ENCODE data around the gene SERTAD4.
"Not testable (repeated sequence)": the region's sequence is repeated elsewhere in the genome, so short reads cannot be mapped to it uniquely, and the experiment has no call there.

Gene SERTAD4

DNA sequence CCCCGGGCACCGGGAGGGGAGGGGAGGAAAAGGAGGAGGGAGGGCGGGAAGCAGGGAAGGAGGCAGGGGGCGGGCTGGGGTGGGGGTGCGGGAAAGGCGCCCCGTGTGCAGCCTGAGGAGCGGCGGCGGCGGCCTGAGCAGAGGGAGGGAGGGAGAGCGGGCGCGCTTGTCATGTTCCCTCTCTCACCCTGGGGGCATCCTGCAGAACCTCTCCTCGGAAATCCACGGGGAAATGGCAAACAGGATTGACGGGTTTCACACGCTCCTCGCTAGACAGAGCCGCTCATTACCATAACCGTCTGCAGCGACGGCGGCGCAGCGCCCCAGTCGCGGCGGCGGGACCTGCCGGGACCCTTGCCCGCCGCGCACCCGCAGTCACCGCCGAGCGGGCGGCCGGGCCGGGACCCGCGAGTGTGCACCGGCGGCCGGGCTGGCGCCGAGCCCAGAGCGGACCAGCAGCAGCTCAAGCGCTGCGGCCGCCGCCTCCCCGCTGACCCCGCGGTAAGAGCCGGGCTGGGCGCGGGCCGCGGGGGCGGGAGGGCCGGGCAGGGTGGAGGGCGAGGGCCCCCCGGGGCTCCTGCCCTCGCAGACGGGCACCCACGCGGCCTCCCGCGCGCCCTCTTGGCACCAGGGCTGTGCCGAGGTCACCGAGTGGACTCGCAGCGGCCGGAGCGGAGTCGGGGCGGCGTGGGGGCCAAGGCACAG is at the start of gene SERTAD4:
TSS of gene SERTAD4 (plus strand) at position 286 of the 705 bp plus-strand sequence. CDS start 5,165 bp downstream, outside the sequence.
- no peak for DNase-seq (ENCODE audit: low read depth)

DNA sequence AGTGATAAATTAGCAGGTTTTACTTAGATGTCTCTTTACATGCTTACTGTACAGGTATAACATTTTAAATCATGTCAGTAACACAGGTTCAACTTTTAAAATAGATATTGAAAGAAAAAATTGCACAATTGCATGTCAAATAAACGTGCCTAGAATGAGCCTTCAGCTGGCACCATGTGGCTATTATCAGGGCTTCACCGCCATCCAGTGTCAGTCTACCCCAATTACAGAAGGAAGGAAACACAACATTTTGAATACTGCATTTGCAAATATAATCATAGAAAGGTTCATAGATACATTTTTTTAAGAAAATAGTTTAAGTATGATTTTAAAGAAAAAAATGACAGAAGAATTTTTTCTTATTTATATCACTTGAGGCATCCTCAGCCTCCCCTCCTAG is 47.5 kb upstream of the SERTAD4 start:
- DNase-seq (ENCODE audit: low read depth), result no peak

GRCh38 chr1:210187849-210188606 is 44.6 kb upstream of the SERTAD4 start:
- DNase-seq (ENCODE audit: low read depth), result not testable (repeated sequence)

GRCh38 chr1:210189426-210189825 is 43.2 kb upstream of the SERTAD4 start:
- DNase-seq (ENCODE audit: low read depth), result no peak

GRCh38 chr1:210195635-210196160 is 36.9 kb upstream of the SERTAD4 start:
- no peak for DNase-seq (ENCODE audit: low read depth)

DNA sequence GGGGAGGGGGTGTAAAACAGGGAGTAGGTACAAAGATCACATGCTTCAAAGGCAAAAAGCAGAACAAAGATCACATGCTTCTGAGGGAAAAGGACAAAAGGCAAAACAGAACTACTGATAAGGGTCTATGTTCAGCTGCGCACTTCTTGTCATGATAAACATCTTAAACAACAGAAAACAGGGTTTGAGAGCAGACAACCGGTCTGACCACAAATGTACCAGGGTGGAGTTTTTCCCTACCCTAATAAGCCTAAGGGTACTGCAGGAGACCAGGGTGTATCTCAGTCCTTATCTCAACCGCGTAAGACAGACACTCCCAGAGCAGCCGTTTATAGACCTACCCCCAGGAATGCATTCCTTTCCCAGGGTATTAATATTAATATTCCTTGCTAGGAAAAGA is 36.3 kb upstream of the SERTAD4 start:
- DNase-seq (ENCODE audit: low read depth), result not testable (repeated sequence)

DNA sequence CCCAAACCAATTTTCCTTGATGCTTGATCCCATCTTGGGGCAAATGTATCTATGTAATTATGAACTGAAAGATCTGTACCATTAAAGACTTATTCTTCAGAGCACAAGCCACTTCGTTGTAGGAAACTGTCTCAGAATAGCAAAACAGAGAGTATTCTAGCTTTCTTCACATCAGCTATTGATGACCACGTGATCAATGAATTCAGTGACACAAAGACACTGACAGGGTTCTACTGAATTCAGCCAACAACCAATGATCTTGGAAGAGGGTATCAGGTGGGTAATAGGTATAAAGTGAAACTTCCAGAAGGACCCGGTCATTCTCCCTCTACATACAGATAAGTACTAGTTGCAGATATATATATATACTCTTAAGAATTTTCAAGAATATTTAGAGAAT is 33.8 kb upstream of the SERTAD4 start:
- no peak for DNase-seq (ENCODE audit: low read depth)

GRCh38 chr1:210200124-210200736 is 32.4 kb upstream of the SERTAD4 start:
- no peak for DNase-seq (ENCODE audit: low read depth)

- no peak for DNase-seq (ENCODE audit: low read depth)
Measured at GRCh38 chr1:210201681-210202080, 30.9 kb upstream of the SERTAD4 start.

DNA sequence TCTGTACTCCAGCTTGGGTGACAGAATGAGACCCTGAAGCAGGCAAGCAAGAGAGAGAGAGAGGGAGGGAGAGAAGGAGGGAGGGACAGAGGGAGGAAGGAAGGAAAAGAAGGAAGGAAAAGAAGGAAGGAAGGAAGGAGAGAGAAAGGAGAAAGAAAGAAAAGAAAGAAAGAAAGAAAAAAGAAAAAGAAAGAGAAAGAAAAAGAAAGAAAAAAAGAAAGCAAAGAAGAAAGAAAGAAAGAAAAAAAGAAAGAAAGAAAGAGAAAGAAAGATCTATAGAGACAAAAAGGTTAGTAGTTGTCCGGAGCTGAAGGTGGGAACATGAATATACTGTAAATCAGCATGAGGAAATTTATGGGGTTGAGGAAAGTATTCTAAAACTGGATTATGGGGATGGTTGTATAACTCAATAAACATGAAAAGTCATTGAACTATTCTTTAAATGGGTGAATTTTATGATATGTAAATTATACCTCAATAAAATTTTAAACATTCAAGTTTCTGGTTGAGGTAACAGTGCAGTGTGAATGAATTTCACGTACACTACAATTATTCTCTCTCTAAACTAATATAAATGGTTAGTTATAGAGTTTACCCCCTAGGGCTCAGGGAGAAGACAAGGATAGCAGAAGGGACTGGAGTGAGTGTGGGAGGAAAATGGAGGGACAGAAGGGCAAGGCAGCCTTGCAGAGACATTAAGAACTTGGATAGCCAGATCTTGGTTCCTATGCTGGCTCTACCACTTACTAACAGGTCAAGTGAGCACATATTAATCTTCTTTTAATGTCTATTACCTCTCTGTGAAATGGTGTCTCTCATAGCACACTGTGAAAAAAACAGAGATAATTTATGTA is 24.8 kb upstream of the SERTAD4 start:
- no peak for DNase-seq (ENCODE audit: low read depth)

GRCh38 chr1:210213335-210213734 is 19.3 kb upstream of the SERTAD4 start:
- no peak for DNase-seq (ENCODE audit: low read depth)

- no peak for DNase-seq (ENCODE audit: low read depth)
Measured at GRCh38 chr1:210214573-210215409, 17.8 kb upstream of the SERTAD4 start.

GRCh38 chr1:210217482-210217881 is 15.1 kb upstream of the SERTAD4 start:
- DNase-seq (ENCODE audit: low read depth), result no peak

DNA sequence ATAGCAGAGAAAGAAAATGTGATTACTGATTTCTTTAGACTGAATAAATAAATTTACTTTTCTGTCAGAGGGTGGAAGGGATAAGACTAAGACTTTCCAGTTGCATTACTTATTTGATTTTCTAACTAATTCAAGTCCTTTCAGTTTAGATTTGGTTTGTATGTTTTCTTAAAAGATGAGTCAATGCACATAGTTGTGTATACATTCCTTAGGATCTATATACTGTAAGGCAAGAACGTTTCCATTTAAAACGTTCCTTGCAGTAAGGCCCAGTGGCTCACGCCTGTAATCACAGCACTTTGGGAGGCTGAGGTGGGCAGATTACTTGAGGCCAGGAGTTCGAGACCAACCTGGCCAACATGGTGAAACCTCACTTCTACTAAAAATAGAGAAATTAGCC is 14.5 kb upstream of the SERTAD4 start:
- DNase-seq (ENCODE audit: low read depth), result no peak

GRCh38 chr1:210222340-210223006 is 10.1 kb upstream of the SERTAD4 start:
- no peak for DNase-seq (ENCODE audit: low read depth)

DNA sequence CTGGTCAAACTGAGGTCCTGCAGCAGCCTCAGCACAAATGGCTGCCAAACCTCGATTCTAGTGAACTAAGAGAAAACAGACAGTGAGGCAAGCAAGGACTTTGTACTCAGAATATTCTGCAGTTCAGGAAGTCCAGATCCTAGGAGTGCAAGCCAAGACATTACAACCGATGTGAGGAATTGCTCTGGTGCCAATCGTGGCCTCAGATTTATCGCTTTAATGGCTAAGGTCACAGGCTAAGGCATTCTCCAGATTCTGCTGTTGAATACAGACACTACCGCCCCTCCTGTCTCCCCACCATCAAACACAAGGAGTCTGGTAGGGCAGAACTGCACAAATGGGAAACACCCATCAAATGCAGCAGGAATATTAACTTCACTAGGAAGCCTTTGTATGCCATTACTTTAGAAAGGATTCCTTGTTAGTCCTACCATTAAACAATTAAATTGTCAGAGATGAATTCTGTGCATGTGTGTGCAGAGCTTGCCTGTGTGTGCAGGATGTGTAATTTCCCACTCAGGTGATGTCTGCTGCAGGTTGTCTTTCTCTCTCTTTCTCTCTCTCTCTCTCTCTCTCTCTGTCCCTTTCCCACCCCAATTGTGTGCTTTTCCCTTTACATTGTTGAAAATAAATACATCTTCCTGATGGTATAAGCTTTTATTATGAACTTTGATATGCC is 9.2 kb upstream of the SERTAD4 start:
- no peak for DNase-seq (ENCODE audit: low read depth)

GRCh38 chr1:210228158-210228557 is 4.4 kb upstream of the SERTAD4 start:
- DNase-seq (ENCODE audit: low read depth), result no peak

DNA sequence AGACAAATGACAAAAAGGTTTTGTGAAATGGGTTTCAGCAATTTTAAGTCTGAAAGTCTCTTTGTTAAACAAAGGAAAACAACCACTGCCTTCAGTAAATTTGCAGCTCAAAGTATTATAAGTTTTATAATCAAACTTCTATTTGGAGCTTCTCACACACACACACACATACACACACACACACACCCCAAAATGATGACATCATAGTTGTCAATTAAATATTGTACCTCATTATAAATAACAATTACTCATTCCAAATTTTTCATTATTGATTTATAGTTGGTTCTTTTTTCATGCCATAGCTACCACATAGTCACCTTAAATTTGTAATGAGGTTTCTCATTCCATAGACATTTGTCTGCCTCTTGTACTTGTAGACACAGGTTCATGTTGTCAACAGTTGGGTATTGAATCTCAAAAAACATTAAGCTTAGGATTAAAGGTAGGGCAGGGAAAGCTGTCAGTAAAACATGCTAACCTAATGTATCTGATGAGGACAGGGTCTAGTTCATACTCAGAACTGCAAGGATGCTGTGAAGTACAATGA is 2.4 kb upstream of the SERTAD4 start:
- DNase-seq (ENCODE audit: low read depth), result no peak

GRCh38 chr1:210231846-210232510 is 618 bp upstream of the SERTAD4 start:
- no peak for DNase-seq (ENCODE audit: low read depth)
